ENCODE results near the gene CCL4. TPM values are rescaled to one million over a fixed set of nuclear protein-coding genes. Genes with fewer than 3 reads are reported as not detected.

CCL4 gene
- total RNA-seq, 1 experiment from 2014 or later: 0.51 TPM

DNA sequence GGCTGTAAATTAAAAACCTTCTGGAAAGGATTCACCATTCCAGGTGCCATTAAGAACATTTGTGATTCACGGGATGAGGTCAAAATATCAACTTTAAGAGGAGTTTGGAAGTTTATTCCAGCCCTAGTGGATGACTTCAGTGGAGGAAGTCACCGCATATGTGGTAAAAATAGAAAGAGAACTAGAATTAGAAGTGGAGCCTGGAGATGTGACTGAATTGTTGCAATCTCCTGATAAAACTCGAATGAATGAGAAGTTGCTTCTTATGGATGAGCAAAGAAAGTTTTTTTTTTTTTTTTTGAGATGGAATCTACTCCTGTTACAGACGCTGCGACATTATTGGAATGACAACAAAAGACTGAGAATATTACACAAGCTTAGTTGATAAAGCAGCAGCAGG is 26.7 kb downstream of the CCL4 start:
- Histone ChIP-seq H3K4me1 (ENCODE audit: control insufficient read depth, insufficient read depth, low read length) (no peaks in the 10 kb centered on the region), H3K27me3 (ENCODE audit: control insufficient read depth, insufficient read depth, low read length) (peaks cover 8% of the 10 kb centered on the region), H3K4me3 (ENCODE audit: low read depth in 2 of 2, low read length in 2 of 2) (no peak overlapping the region), H3K27ac (ENCODE audit: low read length) (no peak overlapping the region), H3K36me3 (ENCODE audit: control insufficient read depth, insufficient read depth, low read length) (no peaks in the 10 kb centered on the region), H3K9me3 (ENCODE audit: control insufficient read depth, insufficient read depth, low read depth, low read length) (no peaks in the 10 kb centered on the region)
- POLR2A ChIA-PET: no interaction called here
- no TSS peak for BruUV-seq (replicated peaks)
- intact Hi-C loops (cut with micrococcal nuclease; ENCODE audit: unreplicated experiment): no loop called here
- TF ChIP-seq, protein P1, sequence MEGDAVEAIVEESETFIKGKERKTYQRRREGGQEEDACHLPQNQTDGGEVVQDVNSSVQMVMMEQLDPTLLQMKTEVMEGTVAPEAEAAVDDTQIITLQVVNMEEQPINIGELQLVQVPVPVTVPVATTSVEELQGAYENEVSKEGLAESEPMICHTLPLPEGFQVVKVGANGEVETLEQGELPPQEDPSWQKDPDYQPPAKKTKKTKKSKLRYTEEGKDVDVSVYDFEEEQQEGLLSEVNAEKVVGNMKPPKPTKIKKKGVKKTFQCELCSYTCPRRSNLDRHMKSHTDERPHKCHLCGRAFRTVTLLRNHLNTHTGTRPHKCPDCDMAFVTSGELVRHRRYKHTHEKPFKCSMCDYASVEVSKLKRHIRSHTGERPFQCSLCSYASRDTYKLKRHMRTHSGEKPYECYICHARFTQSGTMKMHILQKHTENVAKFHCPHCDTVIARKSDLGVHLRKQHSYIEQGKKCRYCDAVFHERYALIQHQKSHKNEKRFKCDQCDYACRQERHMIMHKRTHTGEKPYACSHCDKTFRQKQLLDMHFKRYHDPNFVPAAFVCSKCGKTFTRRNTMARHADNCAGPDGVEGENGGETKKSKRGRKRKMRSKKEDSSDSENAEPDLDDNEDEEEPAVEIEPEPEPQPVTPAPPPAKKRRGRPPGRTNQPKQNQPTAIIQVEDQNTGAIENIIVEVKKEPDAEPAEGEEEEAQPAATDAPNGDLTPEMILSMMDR (IDR thresholded peaks at IDR 0.05): no peak
- TF ChIP-seq, protein P2, sequence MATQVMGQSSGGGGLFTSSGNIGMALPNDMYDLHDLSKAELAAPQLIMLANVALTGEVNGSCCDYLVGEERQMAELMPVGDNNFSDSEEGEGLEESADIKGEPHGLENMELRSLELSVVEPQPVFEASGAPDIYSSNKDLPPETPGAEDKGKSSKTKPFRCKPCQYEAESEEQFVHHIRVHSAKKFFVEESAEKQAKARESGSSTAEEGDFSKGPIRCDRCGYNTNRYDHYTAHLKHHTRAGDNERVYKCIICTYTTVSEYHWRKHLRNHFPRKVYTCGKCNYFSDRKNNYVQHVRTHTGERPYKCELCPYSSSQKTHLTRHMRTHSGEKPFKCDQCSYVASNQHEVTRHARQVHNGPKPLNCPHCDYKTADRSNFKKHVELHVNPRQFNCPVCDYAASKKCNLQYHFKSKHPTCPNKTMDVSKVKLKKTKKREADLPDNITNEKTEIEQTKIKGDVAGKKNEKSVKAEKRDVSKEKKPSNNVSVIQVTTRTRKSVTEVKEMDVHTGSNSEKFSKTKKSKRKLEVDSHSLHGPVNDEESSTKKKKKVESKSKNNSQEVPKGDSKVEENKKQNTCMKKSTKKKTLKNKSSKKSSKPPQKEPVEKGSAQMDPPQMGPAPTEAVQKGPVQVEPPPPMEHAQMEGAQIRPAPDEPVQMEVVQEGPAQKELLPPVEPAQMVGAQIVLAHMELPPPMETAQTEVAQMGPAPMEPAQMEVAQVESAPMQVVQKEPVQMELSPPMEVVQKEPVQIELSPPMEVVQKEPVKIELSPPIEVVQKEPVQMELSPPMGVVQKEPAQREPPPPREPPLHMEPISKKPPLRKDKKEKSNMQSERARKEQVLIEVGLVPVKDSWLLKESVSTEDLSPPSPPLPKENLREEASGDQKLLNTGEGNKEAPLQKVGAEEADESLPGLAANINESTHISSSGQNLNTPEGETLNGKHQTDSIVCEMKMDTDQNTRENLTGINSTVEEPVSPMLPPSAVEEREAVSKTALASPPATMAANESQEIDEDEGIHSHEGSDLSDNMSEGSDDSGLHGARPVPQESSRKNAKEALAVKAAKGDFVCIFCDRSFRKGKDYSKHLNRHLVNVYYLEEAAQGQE (IDR thresholded peaks at IDR 0.05; ENCODE audit: insufficient read depth in 1 of 2, low read depth in 2 of 2, low read length in 1 of 2): no peak
- TF ChIP-seq TCF7L2 (IDR thresholded peaks at IDR 0.05; ENCODE audit: low read depth, low read length) (no peak), POLR2AphosphoS5 (IDR thresholded peaks at IDR 0.05; ENCODE audit: low read depth, low read length) (no peak)
- CTCF ChIA-PET: no interaction called here
- DNase-seq (ENCODE audit: low read depth, low spot score): no peak
- in situ Hi-C loops (cut with HindIII; ENCODE audit: low pct_unique_long_range_greater_than_20kb, low sequenced_read_pairs): no loop called here
- no peak for ATAC-seq

DNA sequence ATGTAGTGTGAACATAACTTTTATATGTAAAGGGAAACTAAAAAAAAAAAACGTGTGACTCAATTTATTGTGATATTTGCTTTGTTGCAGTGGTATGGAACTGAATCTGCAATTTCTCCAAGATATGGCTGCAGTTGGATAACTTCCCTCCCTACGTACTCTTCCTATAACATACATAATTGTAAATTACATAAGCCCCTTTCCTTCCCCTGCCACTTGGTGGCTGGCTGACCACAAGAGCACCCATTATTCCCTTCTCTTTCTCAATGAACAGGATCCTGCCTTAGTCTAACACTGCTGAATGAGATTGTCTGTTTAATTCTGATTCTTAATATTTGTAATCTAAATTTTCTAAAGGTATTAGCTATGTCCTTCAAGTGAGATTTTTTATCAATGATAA is 27.8 kb downstream of the CCL4 start:
- intact Hi-C loops (cut with micrococcal nuclease; ENCODE audit: unreplicated experiment): no loop called here
- CTCF ChIA-PET: no interaction called here

More for the DNA sequence above, 27.8 kb downstream of the CCL4 start:
- H3K4me3 ChIP-seq (ENCODE audit: low read depth in 2 of 2, low read length in 2 of 2): no peak overlapping the region
- no peak overlapping the region for H3K27ac ChIP-seq (ENCODE audit: low read length)
- H3K4me1 ChIP-seq (ENCODE audit: control insufficient read depth, insufficient read depth, low read length): no peaks in the 10 kb centered on the region
- DNase-seq (ENCODE audit: low read depth, low spot score) (no peak), ATAC-seq (no peak)
- TF ChIP-seq POLR2AphosphoS5 (IDR thresholded peaks at IDR 0.05; ENCODE audit: low read depth, low read length): no peak
- TF ChIP-seq TCF7L2 (IDR thresholded peaks at IDR 0.05; ENCODE audit: low read depth, low read length): no peak
- TF ChIP-seq, protein P2 (IDR thresholded peaks at IDR 0.05; ENCODE audit: insufficient read depth in 1 of 2, low read depth in 2 of 2, low read length in 1 of 2): no peak
- TF ChIP-seq, protein P1 (IDR thresholded peaks at IDR 0.05): no peak
- no peak for TF ChIP-seq SIN3A (IDR thresholded peaks at IDR 0.05; ENCODE audit: borderline replicate concordance, insufficient read depth, low read depth, low read length)
- POLR2A ChIA-PET: no interaction called here
- H3K9me3 ChIP-seq (ENCODE audit: control insufficient read depth, insufficient read depth, low read depth, low read length): no peaks in the 10 kb centered on the region
- H3K27me3 ChIP-seq (ENCODE audit: control insufficient read depth, insufficient read depth, low read length): peaks cover 8% of the 10 kb centered on the region
- in situ Hi-C loops (cut with HindIII; ENCODE audit: low pct_unique_long_range_greater_than_20kb, low sequenced_read_pairs): no loop called here
- no peaks in the 10 kb centered on the region for H3K36me3 ChIP-seq (ENCODE audit: control insufficient read depth, insufficient read depth, low read length)
- BruUV-seq (replicated peaks): no TSS peak
